Measurements from ENCODE around the gene NEUROG2. TPM values are rescaled to one million over a fixed set of nuclear protein-coding genes. Genes with fewer than 3 reads are reported as not detected.

Gene NEUROG2
- total and polyA plus RNA-seq, 2 of the 8 experiments (the other 6 are each of a cell fraction or from before 2014, with no cell fraction given), result 0.03 TPM; not detected in 1

- Histone ChIP-seq H3K23ac (ENCODE audit: insufficient read length) (no peak overlapping the region), H3K4me2 (ENCODE audit: insufficient read depth in 1 of 2, low read depth in 2 of 2, low read length in 2 of 2) (no peak overlapping the region), H3K4me1 (replicated peaks in 1 of 4; ENCODE audit: control insufficient read depth in 3 of 4, insufficient read depth in 4 of 4, low read length in 3 of 4) (peaks cover 5 to 10% (median 7%) of the 10 kb centered on the region in 4 experiments), H3K79me1 (ENCODE audit: low read depth, low read length) (no peaks in the 10 kb centered on the region), H4K5ac (ENCODE audit: insufficient read length, low read depth, low read length) (no peak overlapping the region), H3K36me3 (ENCODE audit: control insufficient read depth in 2 of 4, insufficient read depth in 4 of 4, low read length in 3 of 4) (no peaks in the 10 kb centered on the region), H4K8ac (ENCODE audit: extremely low read depth, insufficient read depth, low read length) (no peak overlapping the region), H3K4ac (replicated peaks; ENCODE audit: insufficient read length, low read depth, low read length) (no peak overlapping the region), H3K14ac (ENCODE audit: insufficient read length) (no peak overlapping the region), H3K27me3 (replicated peaks in 1 of 4; ENCODE audit: control insufficient read depth in 3 of 4, extremely low read depth in 1 of 4, insufficient read depth in 3 of 4, low read length in 3 of 4) (peaks cover 22 to 42% (median 33%) of the 10 kb centered on the region in 4 experiments), H3K18ac (ENCODE audit: extremely low read depth, low read length) (no peak overlapping the region), H4K91ac (replicated peaks; ENCODE audit: insufficient read length, low read length) (no peak overlapping the region), H2AK5ac (ENCODE audit: low read depth, low read length) (no peak overlapping the region), H3K23me2 (ENCODE audit: low read depth, low read length) (no peaks in the 10 kb centered on the region), H3K27ac (ENCODE audit: low read depth, low read length) (no peak overlapping the region), H3K4me3 (ENCODE audit: extremely low read depth in 1 of 4, insufficient read depth in 2 of 4, low read depth in 3 of 4, low read length in 4 of 4) (no peak overlapping the region), H3K9me3 (ENCODE audit: insufficient read depth in 2 of 2, low read depth in 1 of 2, low read length in 1 of 2) (no peaks in the 10 kb centered on the region), H2BK20ac (ENCODE audit: low read length) (no peak overlapping the region), H2BK12ac (ENCODE audit: low read depth, low read length) (no peak overlapping the region), H3K56ac (replicated peaks; ENCODE audit: insufficient read length, low read depth, low read length) (no peak overlapping the region), H2BK5ac (ENCODE audit: low read depth, low read length) (no peak overlapping the region), H2BK15ac (ENCODE audit: low read length) (no peak overlapping the region), H3K79me2 (ENCODE audit: control insufficient read depth in 1 of 2, insufficient read depth in 2 of 2, low read length in 2 of 2) (no peaks in the 10 kb centered on the region), H2BK120ac (replicated peaks; ENCODE audit: low read depth, low read length) (no peak overlapping the region), H3K9ac (replicated peaks in 1 of 4; ENCODE audit: extremely low read depth in 1 of 4, low read depth in 3 of 4, low read length in 3 of 4) (no peak overlapping the region), H2AFZ (ENCODE audit: low read length) (no peak overlapping the region), H4K20me1 (replicated peaks in 1 of 2; ENCODE audit: control insufficient read depth in 1 of 2, insufficient read depth in 2 of 2, low read length in 2 of 2) (peaks cover 3 to 6% of the 10 kb centered on the region in 2 experiments)
- ChIA-PET CTCF (ENCODE audit: partially characterized antibody) (interaction anchor here (0.8 to 11.5 kb wide), 12 partner anchors 10 to 182 kb away, joined by 3 to 133 read pairs (median 3); partner anchors contain the start of gene NEUROG2), POLR2A (ENCODE audit: partially characterized antibody) (no interaction called here)
- no peak for DNase-seq (ENCODE audit: low read depth in 1 of 2, low spot score in 2 of 2)
- TF ChIP-seq CEBPB (IDR thresholded peaks at IDR 0.05; ENCODE audit: low read depth, low read length) (peak; percentile 45; the same call in 1 of the 2 replicates), FOSL1 (IDR thresholded peaks at IDR 0.05; ENCODE audit: insufficient read depth, low read depth, low read length) (no peak), SIX5 (IDR thresholded peaks at IDR 0.05; ENCODE audit: low read depth, low read length) (no peak), GTF2F1 (IDR thresholded peaks at IDR 0.05; ENCODE audit: borderline replicate concordance, low read depth, low read length) (no peak), ASH2L (IDR thresholded peaks at IDR 0.05; ENCODE audit: low read length) (no peak)
- no peak for FAIRE-seq
- WGBS, 2 experiments (ENCODE audit: extremely low coverage in 1 of 2, insufficient coverage in 1 of 2, insufficient read length in 1 of 2, insufficient replicate concordance in 2 of 2, low coverage in 1 of 2, low lambda C conversion rate in 2 of 2, missing lambda C conversion rate in 1 of 2), result 84% methylated on average over 4 of the region's 4 CpGs; no CpG with 5 or more reads in 1 of the 2 experiments
Measured at GRCh38 chr4:112504807-112505206, 11.2 kb downstream of the NEUROG2 start.

All from H1 (cell line).